ENCODE results near the gene CDC20. TPM values are rescaled to one million over a fixed set of nuclear protein-coding genes. Genes with fewer than 3 reads are reported as not detected.

Gene CDC20
- polyA plus RNA-seq, 1 experiment, result 22.8 TPM

DNA sequence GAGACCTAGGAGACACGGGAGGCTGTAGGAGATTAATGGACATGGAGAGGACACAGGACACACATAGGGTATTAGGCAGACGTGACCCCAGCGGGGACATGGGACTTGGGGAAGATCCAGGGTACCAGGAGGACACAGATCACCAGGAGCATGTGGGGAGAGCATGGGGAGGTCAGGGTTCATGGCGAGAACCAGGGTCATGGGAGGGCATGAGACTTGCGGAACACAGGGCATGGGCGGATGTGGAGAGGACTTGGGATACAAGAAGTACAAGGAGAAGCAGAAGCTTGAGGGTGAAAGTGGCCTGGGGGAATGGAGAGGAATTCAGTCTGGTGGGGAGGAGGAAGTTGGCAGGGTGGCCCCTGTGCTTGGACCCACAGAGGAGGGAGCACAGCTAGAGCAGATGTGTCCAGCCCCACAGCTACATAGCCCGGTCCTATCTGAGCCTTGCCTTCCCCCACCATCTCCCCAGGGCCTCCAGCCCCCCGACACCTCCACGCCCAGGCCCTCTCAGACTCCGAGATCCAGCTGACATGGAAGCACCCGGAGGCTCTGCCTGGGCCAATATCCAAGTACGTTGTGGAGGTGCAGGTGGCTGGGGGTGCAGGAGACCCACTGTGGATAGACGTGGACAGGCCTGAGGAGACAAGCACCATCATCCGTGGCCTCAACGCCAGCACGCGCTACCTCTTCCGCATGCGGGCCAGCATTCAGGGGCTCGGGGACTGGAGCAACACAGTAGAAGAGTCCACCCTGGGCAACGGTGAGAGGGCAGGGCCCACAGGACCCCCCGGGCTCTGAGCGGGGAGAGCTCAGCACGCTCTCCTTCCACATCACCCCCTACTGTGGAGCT lies 45.9 kb upstream of the CDC20 start:
- Histone ChIP-seq H3K4me3 (ENCODE audit: low read depth, low read length) (no peak overlapping the region), H3K9me3 (ENCODE audit: control insufficient read depth, insufficient read depth, low read length) (no peaks in the 10 kb centered on the region; the same call in 1 of the 2 replicates), H3K27ac (ENCODE audit: low read depth, low read length) (no peak overlapping the region), H3K27me3 (ENCODE audit: control insufficient read depth, insufficient read depth, low read length) (no peaks in the 10 kb centered on the region)
- TF ChIP-seq, protein P1, sequence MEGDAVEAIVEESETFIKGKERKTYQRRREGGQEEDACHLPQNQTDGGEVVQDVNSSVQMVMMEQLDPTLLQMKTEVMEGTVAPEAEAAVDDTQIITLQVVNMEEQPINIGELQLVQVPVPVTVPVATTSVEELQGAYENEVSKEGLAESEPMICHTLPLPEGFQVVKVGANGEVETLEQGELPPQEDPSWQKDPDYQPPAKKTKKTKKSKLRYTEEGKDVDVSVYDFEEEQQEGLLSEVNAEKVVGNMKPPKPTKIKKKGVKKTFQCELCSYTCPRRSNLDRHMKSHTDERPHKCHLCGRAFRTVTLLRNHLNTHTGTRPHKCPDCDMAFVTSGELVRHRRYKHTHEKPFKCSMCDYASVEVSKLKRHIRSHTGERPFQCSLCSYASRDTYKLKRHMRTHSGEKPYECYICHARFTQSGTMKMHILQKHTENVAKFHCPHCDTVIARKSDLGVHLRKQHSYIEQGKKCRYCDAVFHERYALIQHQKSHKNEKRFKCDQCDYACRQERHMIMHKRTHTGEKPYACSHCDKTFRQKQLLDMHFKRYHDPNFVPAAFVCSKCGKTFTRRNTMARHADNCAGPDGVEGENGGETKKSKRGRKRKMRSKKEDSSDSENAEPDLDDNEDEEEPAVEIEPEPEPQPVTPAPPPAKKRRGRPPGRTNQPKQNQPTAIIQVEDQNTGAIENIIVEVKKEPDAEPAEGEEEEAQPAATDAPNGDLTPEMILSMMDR (IDR thresholded peaks at IDR 0.05; ENCODE audit: low read depth, low read length), result no peak
- POLR2A ChIA-PET, result no interaction called here
- CTCF ChIA-PET, result no interaction called here
- DNase-seq (ENCODE audit: low read depth, low spot score), result no peak

- H3K27ac ChIP-seq (ENCODE audit: low read depth, low read length), result no peak overlapping the region
- TF ChIP-seq, protein P1 (IDR thresholded peaks at IDR 0.05; ENCODE audit: low read depth, low read length), result no peak
- CTCF ChIA-PET, result no interaction called here
- H3K4me3 ChIP-seq (ENCODE audit: low read depth, low read length), result no peak overlapping the region
- POLR2A ChIA-PET, result no interaction called here
- no peaks in the 10 kb centered on the region for H3K27me3 ChIP-seq (ENCODE audit: control insufficient read depth, insufficient read depth, low read length)
- DNase-seq (ENCODE audit: low read depth, low spot score), result no peak
- no peaks in the 10 kb centered on the region; the same call in 1 of the 2 replicates for H3K9me3 ChIP-seq (ENCODE audit: control insufficient read depth, insufficient read depth, low read length)
These were observed 45.0 kb upstream of the CDC20 start for GRCh38 chr1:43313771-43314170.

DNA sequence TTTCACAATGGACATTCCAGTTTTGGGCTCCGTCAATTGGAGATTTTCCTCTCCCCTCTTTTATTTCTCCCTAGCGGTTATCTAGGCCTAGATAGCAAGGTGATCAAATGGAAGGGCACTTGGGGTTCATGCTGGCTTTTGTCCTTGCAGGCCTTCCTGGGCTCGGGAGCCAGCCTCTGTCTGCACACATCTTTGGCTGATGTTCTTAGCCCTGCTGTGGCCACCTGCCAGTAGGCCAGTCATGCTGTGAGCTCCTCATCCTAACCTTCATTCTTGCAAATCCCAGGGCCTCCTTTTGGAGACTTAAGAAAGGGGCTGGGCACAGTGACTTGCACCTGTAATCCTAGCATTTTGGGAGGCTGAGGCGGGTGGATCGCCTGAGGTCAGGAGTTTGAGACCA lies 44.5 kb upstream of the CDC20 start:
- POLR2A ChIA-PET, result no interaction called here
- CTCF ChIA-PET, result no interaction called here
- no peak overlapping the region for H3K27ac ChIP-seq (ENCODE audit: low read depth, low read length)
- no peaks in the 10 kb centered on the region; the same call in 1 of the 2 replicates for H3K9me3 ChIP-seq (ENCODE audit: control insufficient read depth, insufficient read depth, low read length)
- TF ChIP-seq, protein P1 (IDR thresholded peaks at IDR 0.05; ENCODE audit: low read depth, low read length), result no peak
- H3K27me3 ChIP-seq (ENCODE audit: control insufficient read depth, insufficient read depth, low read length), result no peaks in the 10 kb centered on the region
- H3K4me3 ChIP-seq (ENCODE audit: low read depth, low read length), result no peak overlapping the region
- DNase-seq (ENCODE audit: low read depth, low spot score), result no peak

- no peak for DNase-seq (ENCODE audit: low read depth, low spot score)
- Histone ChIP-seq H3K9me3 (ENCODE audit: control insufficient read depth, insufficient read depth, low read length) (no peaks in the 10 kb centered on the region; the same call in 1 of the 2 replicates), H3K27ac (ENCODE audit: low read depth, low read length) (no peak overlapping the region), H3K4me3 (ENCODE audit: low read depth, low read length) (no peak overlapping the region), H3K27me3 (ENCODE audit: control insufficient read depth, insufficient read depth, low read length) (no peaks in the 10 kb centered on the region)
- ChIA-PET POLR2A (no interaction called here), CTCF (no interaction called here)
- TF ChIP-seq, protein P1 (IDR thresholded peaks at IDR 0.05; ENCODE audit: low read depth, low read length), result no peak
These were observed 43.3 kb upstream of the CDC20 start for GRCh38 chr1:43315481-43315880.

- POLR2A ChIA-PET, result no interaction called here
- peak overlapping the region; percentile 11 for H3K27ac ChIP-seq (ENCODE audit: low read depth, low read length)
- H3K9me3 ChIP-seq (ENCODE audit: control insufficient read depth, insufficient read depth, low read length), result no peaks in the 10 kb centered on the region; the same call in 1 of the 2 replicates
- no peak overlapping the region for H3K4me3 ChIP-seq (ENCODE audit: low read depth, low read length)
- CTCF ChIA-PET, result interaction anchor here (1.1 kb wide), 1 partner anchor 34 kb away, joined by 4 read pairs; no protein-coding TSS in a partner anchor
- H3K27me3 ChIP-seq (ENCODE audit: control insufficient read depth, insufficient read depth, low read length), result no peaks in the 10 kb centered on the region
- DNase-seq (ENCODE audit: low read depth, low spot score), result no peak
- TF ChIP-seq, protein P1 (IDR thresholded peaks at IDR 0.05; ENCODE audit: low read depth, low read length), result no peak
These were observed 42.6 kb upstream of the CDC20 start for GRCh38 chr1:43315963-43316737.

All from AG04450 (cell line).